Activated CD4-positive, alpha-beta T cell treated with anti-CD3 and anti-CD28 coated beads, Interleukin-2, amount 10 ng/mL, durations not matched to agents 7 days and 5 days (primary cell): Measurements from ENCODE around the gene UNC119B. TPM values are rescaled to one million over a fixed set of nuclear protein-coding genes. Genes with fewer than 3 reads are reported as not detected.

Source experiments
- CTCF ChIA-PET: fragments of 350-600 bp; sonication (Branson Sonifier 250); formaldehyde crosslinking; loops from one replicate; lab custom pipeline; 2021; ENCODE audit warnings: antibody characterized with exemption; lab: Charles Lee
- POLR2A ChIA-PET: fragments of 350-600 bp; sonication (Branson Sonifier 250); formaldehyde crosslinking; loops from one replicate; lab custom pipeline; 2021; ENCODE audit warnings: antibody characterized with exemption; lab: Charles Lee
- DNase-seq: peaks from one replicate; pipeline ENCODE4 v3.0.0-alpha.2; 2020
- H3K27ac Mint-ChIP-seq: one replicate; pipeline ENCODE4 v1.8.0; 2021; ENCODE audit warnings: mild to moderate bottlenecking, moderate library complexity, mixed read lengths
- H3K27me3 Mint-ChIP-seq: one replicate; pipeline ENCODE4 v1.8.0; 2021; ENCODE audit warnings: mixed read lengths
- H3K36me3 Mint-ChIP-seq: one replicate; pipeline ENCODE4 v1.8.0; 2021; ENCODE audit warnings: low read depth, mixed read lengths
- H3K4me1 Mint-ChIP-seq: one replicate; pipeline ENCODE4 v1.8.0; 2021; ENCODE audit warnings: mixed read lengths
- H3K4me3 Mint-ChIP-seq: one replicate; pipeline ENCODE4 v1.8.0; 2021; ENCODE audit warnings: mild to moderate bottlenecking, moderate library complexity, mixed read lengths
- H3K9me3 Mint-ChIP-seq: one replicate; pipeline ENCODE4 v1.8.0; 2021; ENCODE audit warnings: mixed read lengths
- total RNA-seq, 2 experiments: library from RNA; stranded (reverse); gene quantifications; one replicate each; pipeline ENCODE4 v1.2.3, GENCODE V29; 2021

Gene UNC119B
- total RNA-seq, 2 experiments from 2014 or later = 18.3 to 21.7 TPM

DNA sequence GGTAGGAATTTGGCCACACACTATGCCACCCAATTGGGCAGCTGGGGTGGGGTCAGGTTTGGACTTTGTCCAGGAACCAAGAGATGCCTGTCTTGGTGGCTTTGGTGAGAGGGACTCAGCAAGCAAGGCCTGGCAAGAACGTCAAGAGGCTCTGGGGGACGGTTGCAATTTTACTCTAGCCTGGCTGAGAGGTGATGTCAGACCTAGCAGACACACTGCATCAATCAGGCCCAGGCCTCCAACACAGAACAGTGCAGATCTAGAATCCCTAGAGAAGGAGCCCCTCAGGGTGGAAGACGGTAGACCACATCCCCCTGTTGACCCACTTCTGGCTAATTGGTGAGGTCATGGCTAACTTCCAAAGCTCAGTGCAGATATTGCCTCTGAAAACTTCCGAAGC is 1.6 kb upstream of the UNC119B start:
- H3K4me3 Mint-ChIP-seq = no peak overlapping the region
- no peaks in the 10 kb centered on the region for H3K27me3 Mint-ChIP-seq
- POLR2A ChIA-PET = no interaction called here
- no peak for DNase-seq
- H3K27ac Mint-ChIP-seq = no peak overlapping the region
- H3K9me3 Mint-ChIP-seq = no peaks in the 10 kb centered on the region
- peaks cover 3% of the 10 kb centered on the region for H3K36me3 Mint-ChIP-seq
- CTCF ChIA-PET = interaction anchor here (1.0 to 2.0 kb wide), 4 partner anchors 8 to 126 kb away, joined by 3 to 4 read pairs (median 4); no protein-coding TSS in a partner anchor
- peaks cover 30% of the 10 kb centered on the region for H3K4me1 Mint-ChIP-seq

DNA sequence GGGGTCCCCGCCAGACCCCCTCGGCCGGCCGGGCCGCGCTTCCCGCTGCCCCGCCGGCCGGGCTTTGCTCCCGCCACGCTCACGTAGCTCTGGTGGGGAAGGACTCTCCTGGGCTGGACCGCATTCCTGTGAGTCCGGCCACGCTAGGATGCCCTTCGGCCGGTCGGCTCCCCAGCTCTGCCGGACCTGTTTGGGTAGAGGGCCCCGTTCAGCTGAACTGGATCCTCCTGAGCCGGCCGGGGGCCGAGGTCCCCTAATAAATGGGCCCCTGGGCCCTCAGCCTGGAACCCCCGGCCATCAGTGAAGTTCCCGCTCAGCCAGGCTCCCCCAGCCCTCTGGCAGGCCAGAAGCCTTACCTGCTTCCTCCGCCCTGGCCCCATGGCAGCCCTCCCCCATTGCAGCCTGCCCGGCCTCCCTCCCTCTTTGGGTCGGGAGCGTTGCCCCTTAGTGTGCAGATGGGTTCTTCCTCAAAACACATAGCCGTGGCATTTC is 593 bp downstream of the UNC119B start:
- ChIA-PET CTCF (interaction anchor here (0.9 to 2.4 kb wide), 7 partner anchors 10 to 261 kb away, joined by 3 to 8 read pairs (median 4); no protein-coding TSS in a partner anchor), POLR2A (no interaction called here)
- H3K9me3 Mint-ChIP-seq = no peaks in the 10 kb centered on the region
- H3K36me3 Mint-ChIP-seq = peaks cover 13% of the 10 kb centered on the region
- H3K4me3 Mint-ChIP-seq = peak overlapping the region; percentile 84
- peak; percentile 23 for DNase-seq
- H3K4me1 Mint-ChIP-seq = peaks cover 36% of the 10 kb centered on the region
- no peaks in the 10 kb centered on the region for H3K27me3 Mint-ChIP-seq
- peak overlapping the region; percentile 83 for H3K27ac Mint-ChIP-seq

GRCh38 chr12:120711411-120711810 is 1.2 kb downstream of the UNC119B start:
- POLR2A ChIA-PET = no interaction called here
- H3K4me1 Mint-ChIP-seq = peaks cover 38% of the 10 kb centered on the region

GRCh38 chr12:120712610-120713009 is 2.4 kb downstream of the UNC119B start:
- H3K27ac Mint-ChIP-seq = no peak overlapping the region
- no peak overlapping the region for H3K4me3 Mint-ChIP-seq
- H3K27me3 Mint-ChIP-seq = no peaks in the 10 kb centered on the region
- DNase-seq = no peak
- CTCF ChIA-PET = interaction anchor here (1.4 to 1.6 kb wide), 2 partner anchors 63 to 66 kb away, joined by 6 to 8 read pairs; no protein-coding TSS in a partner anchor
- POLR2A ChIA-PET = no interaction called here
- H3K9me3 Mint-ChIP-seq = no peaks in the 10 kb centered on the region
- peaks cover 39% of the 10 kb centered on the region for H3K4me1 Mint-ChIP-seq
- peaks cover 22% of the 10 kb centered on the region for H3K36me3 Mint-ChIP-seq

More at GRCh38 chr12:120711411-120711810, 1.2 kb downstream of the UNC119B start:
- Mint-ChIP-seq H3K36me3 (peaks cover 15% of the 10 kb centered on the region), H3K27me3 (no peaks in the 10 kb centered on the region), H3K27ac (peak overlapping the region; percentile 83), H3K4me3 (peak overlapping the region; percentile 84), H3K9me3 (no peaks in the 10 kb centered on the region)
- no peak for DNase-seq
- CTCF ChIA-PET = interaction anchor here (0.9 to 2.4 kb wide), 5 partner anchors 17 to 261 kb away, joined by 4 to 8 read pairs (median 6); no protein-coding TSS in a partner anchor

GRCh38 chr12:120713861-120714482 is 3.7 kb downstream of the UNC119B start:
- peaks cover 49% of the 10 kb centered on the region for H3K4me1 Mint-ChIP-seq
- CTCF ChIA-PET = interaction anchor here (0.9 to 1.2 kb wide), 3 partner anchors 16 to 67 kb away, joined by 3 to 4 read pairs (median 3); no protein-coding TSS in a partner anchor

GRCh38 chr12:120718055-120718454 is 7.8 kb downstream of the UNC119B start:
- Mint-ChIP-seq H3K4me3 (no peak overlapping the region), H3K36me3 (peaks cover 58% of the 10 kb centered on the region), H3K27ac (peak overlapping the region; percentile 76), H3K9me3 (no peaks in the 10 kb centered on the region), H3K27me3 (no peaks in the 10 kb centered on the region), H3K4me1 (peaks cover 36% of the 10 kb centered on the region)
- POLR2A ChIA-PET = no interaction called here
- CTCF ChIA-PET = interaction anchor here (1.3 to 1.4 kb wide), 2 partner anchors 59 to 69 kb away, joined by 3 to 5 read pairs; no protein-coding TSS in a partner anchor
- no peak for DNase-seq

More at GRCh38 chr12:120713861-120714482, 3.7 kb downstream of the UNC119B start:
- POLR2A ChIA-PET = no interaction called here
- peak; percentile 89 for DNase-seq
- Mint-ChIP-seq H3K27me3 (no peaks in the 10 kb centered on the region), H3K9me3 (no peaks in the 10 kb centered on the region), H3K36me3 (peaks cover 30% of the 10 kb centered on the region), H3K27ac (no peak overlapping the region), H3K4me3 (no peak overlapping the region)

DNA sequence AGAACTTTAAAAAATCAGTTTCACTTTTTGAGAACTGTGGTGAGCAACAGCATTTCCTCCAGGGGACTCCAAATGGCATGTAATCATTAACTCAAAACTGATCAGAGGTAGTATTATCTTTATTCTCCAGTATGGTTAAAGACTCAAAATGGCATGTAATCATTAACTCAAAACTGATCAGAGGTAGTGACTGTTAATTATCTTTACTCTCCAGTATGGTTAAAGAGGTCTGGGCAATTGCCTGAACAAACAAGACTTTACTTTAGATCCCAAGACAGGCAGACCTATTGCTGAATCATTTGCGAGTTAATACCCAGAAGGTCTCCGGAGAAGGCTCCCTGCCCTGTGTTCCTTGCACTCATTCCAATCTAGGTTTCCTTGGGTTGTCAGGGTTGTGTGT is 8.8 kb downstream of the UNC119B start:
- POLR2A ChIA-PET = no interaction called here
- no peaks in the 10 kb centered on the region for H3K27me3 Mint-ChIP-seq
- peak overlapping the region; percentile 76 for H3K27ac Mint-ChIP-seq
- H3K9me3 Mint-ChIP-seq = no peaks in the 10 kb centered on the region
- CTCF ChIA-PET = interaction anchor here (1.4 kb wide), 1 partner anchor 70 kb away, joined by 3 read pairs; no protein-coding TSS in a partner anchor
- DNase-seq = no peak
- peaks cover 28% of the 10 kb centered on the region for H3K4me1 Mint-ChIP-seq
- no peak overlapping the region for H3K4me3 Mint-ChIP-seq
- peaks cover 55% of the 10 kb centered on the region for H3K36me3 Mint-ChIP-seq

DNA sequence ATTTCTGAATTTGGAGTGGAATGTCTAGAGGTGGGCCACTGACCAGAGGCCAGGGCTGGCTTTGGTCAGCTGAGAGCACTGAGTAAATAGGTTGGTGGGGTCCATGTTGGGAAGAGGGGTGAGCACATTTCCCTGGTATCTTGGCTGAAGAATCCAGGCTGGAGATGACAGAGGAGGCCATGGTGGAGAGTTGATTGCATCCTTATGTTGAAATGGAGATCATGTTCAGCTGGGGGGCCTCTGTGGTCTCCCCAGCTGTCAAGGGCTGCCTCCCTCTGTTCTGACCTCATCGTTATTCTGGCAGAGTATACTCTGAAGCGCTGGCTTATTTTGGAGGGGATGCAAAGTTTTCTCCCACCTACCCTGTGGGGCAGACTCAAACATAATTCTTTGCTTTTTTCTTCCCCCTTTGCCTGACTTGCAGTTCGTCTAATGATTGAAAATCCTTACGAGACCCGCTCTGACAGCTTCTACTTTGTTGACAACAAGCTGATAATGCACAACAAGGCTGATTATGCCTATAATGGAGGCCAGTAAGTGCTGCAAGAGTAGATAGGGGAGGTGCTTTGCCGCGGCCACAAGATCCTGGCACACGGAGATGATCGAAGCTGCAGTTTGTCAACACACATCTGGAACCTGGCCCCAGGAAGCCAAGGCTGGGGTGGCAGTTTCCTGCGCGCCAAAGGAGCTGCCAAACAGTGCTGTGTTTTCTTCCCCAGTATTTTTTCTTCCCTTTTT is 9.4 kb downstream of the UNC119B start:
- H3K27me3 Mint-ChIP-seq = no peaks in the 10 kb centered on the region
- peaks cover 29% of the 10 kb centered on the region for H3K4me1 Mint-ChIP-seq
- no peak overlapping the region for H3K4me3 Mint-ChIP-seq
- CTCF ChIA-PET = interaction anchor here (0.9 to 1.1 kb wide), 3 partner anchors 71 to 90 kb away, joined by 3 to 4 read pairs (median 3); no protein-coding TSS in a partner anchor
- H3K27ac Mint-ChIP-seq = peak overlapping the region; percentile 76
- no peak for DNase-seq
- POLR2A ChIA-PET = interaction anchor here (0.6 kb wide), 1 partner anchor 124 kb away, joined by 3 read pairs; no protein-coding TSS in a partner anchor
- peaks cover 57% of the 10 kb centered on the region for H3K36me3 Mint-ChIP-seq
- H3K9me3 Mint-ChIP-seq = no peaks in the 10 kb centered on the region

- POLR2A ChIA-PET = interaction anchor here (0.6 kb wide), 1 partner anchor 125 kb away, joined by 3 read pairs; no protein-coding TSS in a partner anchor
- Mint-ChIP-seq H3K36me3 (peaks cover 55% of the 10 kb centered on the region), H3K4me1 (peaks cover 37% of the 10 kb centered on the region), H3K27ac (peak overlapping the region; percentile 55), H3K4me3 (no peak overlapping the region), H3K9me3 (no peaks in the 10 kb centered on the region), H3K27me3 (no peaks in the 10 kb centered on the region)
- CTCF ChIA-PET = interaction anchor here (0.9 to 1.3 kb wide), 6 partner anchors 10 to 138 kb away, joined by 3 to 4 read pairs (median 3); partner anchors contain the start of gene UNC119B
- DNase-seq = no peak
Observed at GRCh38 chr12:120720234-120720986, 10.2 kb downstream of the UNC119B start.

DNA sequence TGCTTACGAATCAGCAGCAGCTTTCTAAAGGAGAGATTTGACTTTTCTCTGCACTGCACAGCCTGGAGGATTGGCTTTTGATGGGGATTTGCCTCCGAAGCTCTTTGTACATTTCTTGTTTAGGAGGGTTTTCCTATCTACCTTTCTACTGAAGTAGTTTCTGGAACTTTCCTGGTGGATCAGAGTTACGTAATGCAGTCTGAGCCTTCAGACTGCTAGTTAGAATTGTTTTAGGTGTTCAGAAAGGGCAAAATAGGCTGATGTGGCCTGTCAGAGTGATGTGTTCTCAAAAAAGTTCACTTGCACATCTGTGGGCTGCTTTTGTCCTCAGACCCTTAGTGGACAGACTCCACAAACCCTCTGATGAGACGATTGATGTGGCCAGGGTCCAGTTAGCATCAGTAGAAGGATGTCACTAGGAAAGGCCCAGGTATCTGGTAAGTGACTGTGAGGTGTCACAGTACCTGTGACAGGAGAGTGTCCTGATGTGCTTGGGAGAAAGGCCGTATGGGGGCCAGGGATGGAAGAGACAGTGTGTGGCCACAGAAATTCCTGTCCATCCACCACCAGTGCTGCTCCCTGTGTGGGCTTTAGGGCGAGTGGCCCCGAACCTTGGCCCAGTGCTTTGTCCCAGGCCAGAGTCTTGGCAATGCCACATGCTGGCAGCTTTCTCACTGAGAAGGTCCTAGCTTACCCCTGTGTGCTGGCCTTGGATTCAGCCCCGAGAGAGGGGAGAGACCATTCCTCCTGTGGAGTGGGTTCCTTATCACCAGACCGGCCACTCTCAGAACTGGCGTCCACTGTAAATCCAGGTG is 10.9 kb downstream of the UNC119B start:
- CTCF ChIA-PET = interaction anchor here (1.1 to 1.3 kb wide), 5 partner anchors 10 to 138 kb away, joined by 3 to 4 read pairs (median 3); partner anchors contain the start of gene UNC119B
- POLR2A ChIA-PET = no interaction called here
- Mint-ChIP-seq H3K27ac (no peak overlapping the region), H3K36me3 (peaks cover 55% of the 10 kb centered on the region), H3K4me1 (peaks cover 41% of the 10 kb centered on the region), H3K27me3 (no peaks in the 10 kb centered on the region), H3K4me3 (no peak overlapping the region), H3K9me3 (no peaks in the 10 kb centered on the region)
- no peak for DNase-seq

DNA sequence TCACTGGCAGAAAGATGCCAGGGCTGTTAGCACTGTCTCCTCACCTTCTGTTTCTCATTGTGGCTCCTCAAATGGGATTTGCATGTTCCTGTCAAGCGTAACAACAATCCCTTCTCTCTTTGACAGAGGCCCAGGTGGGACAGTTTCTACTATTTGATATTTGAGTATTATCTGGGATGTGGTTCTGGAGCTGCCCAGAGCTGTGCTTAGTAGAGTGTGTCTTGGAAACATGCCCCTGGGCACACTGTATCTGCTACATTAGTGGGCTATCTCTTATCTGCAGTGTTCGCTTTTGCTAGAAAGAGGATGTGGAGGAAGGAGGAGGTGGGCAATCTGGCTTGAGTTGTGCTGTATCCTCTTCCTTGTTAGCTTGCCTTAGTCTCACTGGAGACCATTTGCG is 11.6 kb downstream of the UNC119B start:
- Mint-ChIP-seq H3K36me3 (peaks cover 48% of the 10 kb centered on the region), H3K27ac (no peak overlapping the region), H3K4me1 (peaks cover 46% of the 10 kb centered on the region), H3K9me3 (no peaks in the 10 kb centered on the region), H3K4me3 (no peak overlapping the region), H3K27me3 (no peaks in the 10 kb centered on the region)
- no peak for DNase-seq
- ChIA-PET POLR2A (no interaction called here), CTCF (interaction anchor here (1.3 kb wide), 1 partner anchor 9 kb away, joined by 3 read pairs; no protein-coding TSS in a partner anchor)
